GM23338 (cell line): ENCODE results near the gene MYCN.
"Not testable (repeated sequence)": the region's sequence is repeated elsewhere in the genome, so short reads cannot be mapped to it uniquely, and the experiment has no call there.

Experiments
- CTCF ChIP-seq, 2 experiments: fragments of 200-600 bp in 1 of 2; sonication (generic) in 1 of 2; conservative IDR thresholded peaks; 2 replicates each; pipeline versions ENCODE4 v1.5.1 to v1.6.1; 2016 to 2017; ENCODE audit warnings: antibody characterized with exemption in 2 of 2, low read depth in 2 of 2, mild to moderate bottlenecking in 2 of 2, moderate library complexity in 1 of 2
- EZH2 ChIP-seq: fragments of 200-600 bp; sonication (generic); IDR thresholded peaks from one replicate; pipeline ENCODE4 v1.8.0; 2017; ENCODE audit warnings: antibody characterized with exemption, mild to moderate bottlenecking, low read depth; ENCODE audit not compliant: unreplicated experiment
- POLR2AphosphoS5 ChIP-seq: IDR thresholded peaks from 2 replicates; pipeline ENCODE4 v1.6.1; 2016; ENCODE audit warnings: antibody characterized with exemption, low read depth

GRCh38 chr2:15963109-15963976 is 23.0 kb downstream of the MYCN start:
- TF ChIP-seq CTCF (conservative IDR thresholded peaks at IDR 0.05; ENCODE audit: low read depth in 2 of 2); EZH2; POLR2AphosphoS5: not testable (repeated sequence)
